Liver (tissue), 3 donors: ENCODE measurements around the gene CA10.

ENCODE experiments used
- CTCF ChIP-seq: fragments of 150-350 bp; IDR thresholded peaks from 2 replicates; pipeline ENCODE4 v1.5.1; 2017; ENCODE audit warnings: improper control_type of control experiment, low read depth, low read length; ENCODE audit not compliant: missing input control
- EGR1 ChIP-seq, 2 donors: IDR thresholded peaks; 2 replicates each; pipeline ENCODE4 v1.6.1; 2016 to 2018; ENCODE audit warnings: antibody characterized with exemption in 2 of 2, low read depth in 2 of 2
- JUND ChIP-seq, 2 donors: IDR thresholded peaks; 2 replicates each; pipeline ENCODE4 v1.6.1; 2016; ENCODE audit warnings: antibody characterized with exemption in 2 of 2
- NR2F2 ChIP-seq: IDR thresholded peaks from 2 replicates; pipeline ENCODE4 v1.6.1; 2016; ENCODE audit warnings: antibody characterized with exemption
- RAD21 ChIP-seq, 2 donors: IDR thresholded peaks; 2 replicates each; pipeline ENCODE4 v1.6.1; 2016; ENCODE audit warnings: antibody characterized with exemption in 2 of 2, mild to moderate bottlenecking in 2 of 2
- YY1 ChIP-seq: IDR thresholded peaks from 2 replicates; pipeline ENCODE4 v1.6.1; 2016; ENCODE audit warnings: antibody characterized with exemption, mild to moderate bottlenecking
- donor health status: healthy.
- donor health status: healthy.

GRCh38 chr17:51876986-51877385, 281.5 kb downstream of the CA10 start:
- TF ChIP-seq NR2F2 (no peak), RAD21 (IDR thresholded peaks at IDR 0.05) (no peak), JUND (IDR thresholded peaks at IDR 0.05) (no peak), CTCF (no peak), EGR1 (IDR thresholded peaks at IDR 0.05; ENCODE audit: low read depth in 2 of 2) (no peak), YY1 (no peak)
